ENCODE measurements around the gene ACOXL. TPM values are rescaled to one million over a fixed set of nuclear protein-coding genes. Genes with fewer than 3 reads are reported as not detected.

Gene ACOXL
- polyA plus RNA-seq, 3 donors = 0.35 TPM; not detected in 2

- H3K9me3 Mint-ChIP-seq = peaks cover 0 to 3% (median 0%) of the 10 kb centered on the region in 7 donors
- TF ChIP-seq CTCF (IDR thresholded peaks at IDR 0.05) = no peak
- Histone ChIP-seq H3K9ac (ENCODE audit: insufficient read depth, low read length, poor library complexity, severe bottlenecking) (no peak overlapping the region), H3K79me2 (ENCODE audit: insufficient read depth, low read length) (no peaks in the 10 kb centered on the region), H3K27me3 (ENCODE audit: control insufficient read depth in 2 of 2, insufficient read depth in 2 of 2, low read length in 2 of 2) (peaks cover 0 to 5% of the 10 kb centered on the region in 2 donors), H3K27ac (ENCODE audit: low read depth in 1 of 2, low read length in 2 of 2) (no peak overlapping the region), H2AFZ (ENCODE audit: insufficient read depth, low read depth, low read length, poor library complexity, severe bottlenecking) (no peak overlapping the region), H4K20me1 (ENCODE audit: insufficient read depth, low read length) (no peaks in the 10 kb centered on the region), H3K9me3 (replicated peaks in 1 of 2; ENCODE audit: control insufficient read depth in 1 of 2, insufficient read depth in 1 of 2, low read length in 2 of 2) (no peaks in the 10 kb centered on the region), H3K4me3 (replicated peaks in 1 of 3; ENCODE audit: low read depth in 2 of 3, low read length in 3 of 3) (no peak overlapping the region), H3K36me3 (replicated peaks in 1 of 2; ENCODE audit: control insufficient read depth in 1 of 2, insufficient read depth in 2 of 2, low read length in 2 of 2) (no peaks in the 10 kb centered on the region), H3K4me1 (ENCODE audit: control insufficient read depth in 1 of 2, insufficient read depth in 2 of 2, low read length in 2 of 2) (no peaks in the 10 kb centered on the region), H3K4me2 (replicated peaks; ENCODE audit: extremely low read depth, low read length, poor library complexity, severe bottlenecking) (no peak overlapping the region)
- DNase-seq = no peak
- 98% methylated on average over 9 of the region's 12 CpGs for WGBS (ENCODE audit: insufficient coverage)
- no peaks in the 10 kb centered on the region for H3K36me3 Mint-ChIP-seq
- H3K27me3 Mint-ChIP-seq (ENCODE audit: low read depth in 3 of 3) = peaks cover 6 to 10% (median 9%) of the 10 kb centered on the region in 3 donors
- no peaks in the 10 kb centered on the region for H3K4me1 Mint-ChIP-seq
- intact Hi-C loops (cut with micrococcal nuclease) = no loop called here
- H3K27ac Mint-ChIP-seq = no peak overlapping the region
- H3K4me3 Mint-ChIP-seq = no peak overlapping the region
Observed at GRCh38 chr2:110777531-110778311, 45.3 kb downstream of the ACOXL start.

GRCh38 chr2:110780461-110780860 lies 48.1 kb downstream of the ACOXL start:
- no peak overlapping the region for H3K27ac ChIP-seq (ENCODE audit: low read depth in 1 of 2, low read length in 2 of 2)
- Mint-ChIP-seq H3K4me3 (no peak overlapping the region), H3K36me3 (no peaks in the 10 kb centered on the region), H3K27ac (no peak overlapping the region), H3K27me3 (ENCODE audit: low read depth in 3 of 3) (peaks cover 7 to 18% (median 10%) of the 10 kb centered on the region in 3 donors), H3K4me1 (no peaks in the 10 kb centered on the region), H3K9me3 (peaks cover 0 to 3% (median 0%) of the 10 kb centered on the region in 7 donors)
- no peak overlapping the region for H3K9ac ChIP-seq (ENCODE audit: insufficient read depth, low read length, poor library complexity, severe bottlenecking)
- H2AFZ ChIP-seq (ENCODE audit: insufficient read depth, low read depth, low read length, poor library complexity, severe bottlenecking) = no peak overlapping the region
- H3K4me1 ChIP-seq (ENCODE audit: control insufficient read depth in 1 of 2, insufficient read depth in 2 of 2, low read length in 2 of 2) = no peaks in the 10 kb centered on the region
- no peaks in the 10 kb centered on the region for H4K20me1 ChIP-seq (ENCODE audit: insufficient read depth, low read length)
- DNase-seq = no peak
- WGBS (ENCODE audit: insufficient coverage) = 90% methylated on average over 3 of the region's 3 CpGs
- intact Hi-C loops (cut with micrococcal nuclease) = no loop called here
- H3K9me3 ChIP-seq (replicated peaks in 1 of 2; ENCODE audit: control insufficient read depth in 1 of 2, insufficient read depth in 1 of 2, low read length in 2 of 2) = no peaks in the 10 kb centered on the region
- peaks cover 2 to 5% of the 10 kb centered on the region in 2 donors for H3K27me3 ChIP-seq (ENCODE audit: control insufficient read depth in 2 of 2, insufficient read depth in 2 of 2, low read length in 2 of 2)
- no peak for TF ChIP-seq CTCF (IDR thresholded peaks at IDR 0.05)
- no peaks in the 10 kb centered on the region for H3K79me2 ChIP-seq (ENCODE audit: insufficient read depth, low read length)
- no peaks in the 10 kb centered on the region for H3K36me3 ChIP-seq (replicated peaks in 1 of 2; ENCODE audit: control insufficient read depth in 1 of 2, insufficient read depth in 2 of 2, low read length in 2 of 2)
- no peak overlapping the region for H3K4me3 ChIP-seq (replicated peaks in 1 of 3; ENCODE audit: low read depth in 2 of 3, low read length in 3 of 3)
- H3K4me2 ChIP-seq (replicated peaks; ENCODE audit: extremely low read depth, low read length, poor library complexity, severe bottlenecking) = no peak overlapping the region
